Thyroid gland (tissue), 4 donors: Measurements from ENCODE around the gene CCDC85A.

ENCODE experiments used
- POLR2A ChIP-seq, 2 donors: fragments of 450-650 bp; IDR thresholded peaks; one replicate each; pipeline ENCODE4 v1.6.1; 2017; ENCODE audit warnings: antibody characterized with exemption in 2 of 2, mild to moderate bottlenecking in 2 of 2, moderate library complexity in 1 of 2
- TF ChIP-seq, protein P1 (sequence below), 6 experiments: fragments of 200-600 bp in 3 of 6; fragments of 450-650 bp in 3 of 6; sonication (generic) in 3 of 6; IDR thresholded peaks; one replicate each; pipeline ENCODE4 v1.5.1; 2016 to 2019; ENCODE audit warnings: antibody characterized with exemption in 6 of 6, mild to moderate bottlenecking in 2 of 6, inconsistent platforms in 1 of 6, moderate library complexity in 1 of 6

GRCh38 chr2:56204556-56204955 is 20.8 kb downstream of the CCDC85A start:
- TF ChIP-seq, protein P1, sequence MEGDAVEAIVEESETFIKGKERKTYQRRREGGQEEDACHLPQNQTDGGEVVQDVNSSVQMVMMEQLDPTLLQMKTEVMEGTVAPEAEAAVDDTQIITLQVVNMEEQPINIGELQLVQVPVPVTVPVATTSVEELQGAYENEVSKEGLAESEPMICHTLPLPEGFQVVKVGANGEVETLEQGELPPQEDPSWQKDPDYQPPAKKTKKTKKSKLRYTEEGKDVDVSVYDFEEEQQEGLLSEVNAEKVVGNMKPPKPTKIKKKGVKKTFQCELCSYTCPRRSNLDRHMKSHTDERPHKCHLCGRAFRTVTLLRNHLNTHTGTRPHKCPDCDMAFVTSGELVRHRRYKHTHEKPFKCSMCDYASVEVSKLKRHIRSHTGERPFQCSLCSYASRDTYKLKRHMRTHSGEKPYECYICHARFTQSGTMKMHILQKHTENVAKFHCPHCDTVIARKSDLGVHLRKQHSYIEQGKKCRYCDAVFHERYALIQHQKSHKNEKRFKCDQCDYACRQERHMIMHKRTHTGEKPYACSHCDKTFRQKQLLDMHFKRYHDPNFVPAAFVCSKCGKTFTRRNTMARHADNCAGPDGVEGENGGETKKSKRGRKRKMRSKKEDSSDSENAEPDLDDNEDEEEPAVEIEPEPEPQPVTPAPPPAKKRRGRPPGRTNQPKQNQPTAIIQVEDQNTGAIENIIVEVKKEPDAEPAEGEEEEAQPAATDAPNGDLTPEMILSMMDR (IDR thresholded peaks at IDR 0.05), result no peak
- TF ChIP-seq POLR2A (IDR thresholded peaks at IDR 0.05), result no peak
